DOHH2 (cell line): ENCODE data around the gene GPC6.

Source experiments
- EZH2phosphoT487 ChIP-seq: fragments of 200-600 bp; sonication (generic); IDR thresholded peaks from 2 replicates; pipeline ENCODE4 v1.6.1; 2017; ENCODE audit warnings: borderline replicate concordance, mild to moderate bottlenecking, antibody characterized with exemption, low read length, moderate library complexity, mixed read lengths
- TF ChIP-seq, protein P1 (sequence below): fragments of 200-600 bp; sonication (generic); IDR thresholded peaks from one replicate; pipeline ENCODE4 v1.5.1; 2014; ENCODE audit warnings: antibody characterized with exemption, mild to moderate bottlenecking, low read depth, low read length; ENCODE audit not compliant: poor library complexity, severe bottlenecking

- TF ChIP-seq, protein P1, sequence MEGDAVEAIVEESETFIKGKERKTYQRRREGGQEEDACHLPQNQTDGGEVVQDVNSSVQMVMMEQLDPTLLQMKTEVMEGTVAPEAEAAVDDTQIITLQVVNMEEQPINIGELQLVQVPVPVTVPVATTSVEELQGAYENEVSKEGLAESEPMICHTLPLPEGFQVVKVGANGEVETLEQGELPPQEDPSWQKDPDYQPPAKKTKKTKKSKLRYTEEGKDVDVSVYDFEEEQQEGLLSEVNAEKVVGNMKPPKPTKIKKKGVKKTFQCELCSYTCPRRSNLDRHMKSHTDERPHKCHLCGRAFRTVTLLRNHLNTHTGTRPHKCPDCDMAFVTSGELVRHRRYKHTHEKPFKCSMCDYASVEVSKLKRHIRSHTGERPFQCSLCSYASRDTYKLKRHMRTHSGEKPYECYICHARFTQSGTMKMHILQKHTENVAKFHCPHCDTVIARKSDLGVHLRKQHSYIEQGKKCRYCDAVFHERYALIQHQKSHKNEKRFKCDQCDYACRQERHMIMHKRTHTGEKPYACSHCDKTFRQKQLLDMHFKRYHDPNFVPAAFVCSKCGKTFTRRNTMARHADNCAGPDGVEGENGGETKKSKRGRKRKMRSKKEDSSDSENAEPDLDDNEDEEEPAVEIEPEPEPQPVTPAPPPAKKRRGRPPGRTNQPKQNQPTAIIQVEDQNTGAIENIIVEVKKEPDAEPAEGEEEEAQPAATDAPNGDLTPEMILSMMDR, result no peak
- no peak for TF ChIP-seq EZH2phosphoT487
These were observed 499.8 kb downstream of the GPC6 start for GRCh38 chr13:93726173-93726957.
